HEK293T (cell line): Measurements from ENCODE around the gene SNTA1.

Experiments
- ARNT ChIP-seq: fragments of 450-650 bp; IDR thresholded peaks from 2 replicates; pipeline ENCODE4 v1.6.1; 2017; ENCODE audit warnings: mild to moderate bottlenecking
- ELF4 ChIP-seq: fragments of 450-650 bp; IDR thresholded peaks from 2 replicates; pipeline ENCODE4 v1.6.1; 2017; ENCODE audit warnings: antibody characterized with exemption
- FOXA1 ChIP-seq: fragments of 450-650 bp; IDR thresholded peaks from 2 replicates; pipeline ENCODE4 v1.6.1; 2016; ENCODE audit warnings: mild to moderate bottlenecking
- FOXM1 ChIP-seq: fragments of 450-650 bp; IDR thresholded peaks from 2 replicates; pipeline ENCODE4 v1.6.1; 2017; ENCODE audit warnings: mild to moderate bottlenecking, borderline replicate concordance
- HDGF ChIP-seq: fragments of 450-650 bp; IDR thresholded peaks from 2 replicates; pipeline ENCODE4 v1.6.1; 2017; ENCODE audit warnings: antibody characterized with exemption, borderline replicate concordance
- PKNOX1 ChIP-seq: fragments of 450-650 bp; IDR thresholded peaks from 2 replicates; pipeline ENCODE4 v1.6.1; 2016
- SP1 ChIP-seq: fragments of 450-650 bp; IDR thresholded peaks from 2 replicates; pipeline ENCODE4 v1.6.1; 2017
- SUZ12 ChIP-seq: fragments of 450-650 bp; IDR thresholded peaks from 2 replicates; pipeline ENCODE4 v1.6.1; 2016; ENCODE audit warnings: mild to moderate bottlenecking
- TARDBP ChIP-seq: fragments of 450-650 bp; IDR thresholded peaks from 2 replicates; pipeline ENCODE4 v1.6.1; 2016
- ZNF384 ChIP-seq: fragments of 450-650 bp; IDR thresholded peaks from 2 replicates; pipeline ENCODE4 v1.6.1; 2016

GRCh38 chr20:33437141-33437911, 6.2 kb downstream of the SNTA1 start:
- no peak for TF ChIP-seq HDGF
- TF ChIP-seq SP1: no peak
- no peak for TF ChIP-seq FOXA1
- TF ChIP-seq FOXM1: no peak
- no peak for TF ChIP-seq ZNF384
- TF ChIP-seq ELF4: no peak
- no peak for TF ChIP-seq TARDBP
- no peak for TF ChIP-seq PKNOX1
- no peak for TF ChIP-seq SUZ12
- no peak for TF ChIP-seq ARNT
